Erythroblast (primary cell): ENCODE results near the gene DLEC1.
"Not testable (repeated sequence)": the region's sequence is repeated elsewhere in the genome, so short reads cannot be mapped to it uniquely, and the experiment has no call there.

Source experiments
- GATA1 ChIP-seq: IDR thresholded peaks from 2 replicates; pipeline ENCODE4 v1.6.1; 2011; ENCODE audit warnings: low read depth, mild to moderate bottlenecking, control low read depth, low read length, moderate library complexity
- POLR2A ChIP-seq: IDR thresholded peaks from 2 replicates; pipeline ENCODE4 v1.6.1; 2011; ENCODE audit warnings: mild to moderate bottlenecking, low read length

DNA sequence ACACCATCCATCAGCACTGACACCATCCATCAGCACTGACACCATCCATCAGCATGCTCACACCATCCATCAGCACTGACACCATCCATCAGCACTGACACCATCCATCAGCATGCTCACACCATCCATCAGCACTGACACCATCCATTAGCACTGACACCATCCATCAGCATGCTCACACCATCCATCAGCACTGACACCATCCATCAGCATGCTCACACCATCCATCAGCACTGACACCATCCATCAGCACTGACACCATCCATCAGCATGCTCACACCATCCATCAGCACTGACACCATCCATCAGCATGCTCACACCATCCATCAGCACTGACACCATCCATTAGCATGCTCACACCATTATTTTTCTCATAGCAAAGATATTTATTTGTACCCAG lies 48.3 kb downstream of the DLEC1 start:
- TF ChIP-seq GATA1, POLR2A: not testable (repeated sequence)
